ENCODE measurements around the gene ALKBH5. TPM values are rescaled to one million over a fixed set of nuclear protein-coding genes. Genes with fewer than 3 reads are reported as not detected.

The ALKBH5 gene
- total RNA-seq, 1 donor: 108 TPM

- DNase-seq (ENCODE audit: low read depth): no peak
- TF ChIP-seq CTCF (IDR thresholded peaks at IDR 0.05; ENCODE audit: insufficient read depth, low read length): no peak
- H3K4me3 ChIP-seq (ENCODE audit: low read depth, low read length): no peak overlapping the region
Observed at GRCh38 chr17:18197535-18198194, 14.0 kb downstream of the ALKBH5 start.

- DNase-seq (ENCODE audit: low read depth): no peak
- TF ChIP-seq CTCF (IDR thresholded peaks at IDR 0.05; ENCODE audit: insufficient read depth, low read length): no peak
- no peak overlapping the region for H3K4me3 ChIP-seq (ENCODE audit: low read depth, low read length)
Observed at GRCh38 chr17:18198530-18198929, 14.9 kb downstream of the ALKBH5 start.

- TF ChIP-seq CTCF (IDR thresholded peaks at IDR 0.05; ENCODE audit: insufficient read depth, low read length): no peak
- DNase-seq (ENCODE audit: low read depth): no peak
Observed at GRCh38 chr17:18201108-18201507, 17.5 kb downstream of the ALKBH5 start.

DNA sequence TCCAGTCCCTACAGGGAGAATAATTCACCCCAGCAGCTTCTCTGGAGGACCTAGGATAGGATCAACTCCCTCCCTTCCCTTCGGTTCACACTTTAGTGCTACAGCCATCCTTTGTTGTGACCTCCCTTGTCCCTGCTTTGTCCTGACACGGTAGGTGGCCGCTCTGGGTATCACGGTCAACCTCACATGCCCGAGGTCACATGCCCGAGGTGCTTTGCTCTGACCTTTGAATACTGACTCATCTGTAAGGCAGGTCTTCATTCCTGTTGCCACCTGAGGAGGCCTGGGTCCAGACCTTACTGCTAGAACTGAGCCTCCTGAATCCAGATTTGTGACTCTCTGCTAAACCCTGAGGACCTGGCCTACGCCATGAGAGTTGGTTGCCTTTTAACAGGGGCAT lies 19.7 kb downstream of the ALKBH5 start:
- no peak for DNase-seq (ENCODE audit: low read depth)
- no peak for TF ChIP-seq CTCF (IDR thresholded peaks at IDR 0.05; ENCODE audit: insufficient read depth, low read length)
- H3K4me3 ChIP-seq (ENCODE audit: low read depth, low read length): no peak overlapping the region

More at GRCh38 chr17:18201108-18201507, 17.5 kb downstream of the ALKBH5 start:
- no peak overlapping the region for H3K4me3 ChIP-seq (ENCODE audit: low read depth, low read length)

DNA sequence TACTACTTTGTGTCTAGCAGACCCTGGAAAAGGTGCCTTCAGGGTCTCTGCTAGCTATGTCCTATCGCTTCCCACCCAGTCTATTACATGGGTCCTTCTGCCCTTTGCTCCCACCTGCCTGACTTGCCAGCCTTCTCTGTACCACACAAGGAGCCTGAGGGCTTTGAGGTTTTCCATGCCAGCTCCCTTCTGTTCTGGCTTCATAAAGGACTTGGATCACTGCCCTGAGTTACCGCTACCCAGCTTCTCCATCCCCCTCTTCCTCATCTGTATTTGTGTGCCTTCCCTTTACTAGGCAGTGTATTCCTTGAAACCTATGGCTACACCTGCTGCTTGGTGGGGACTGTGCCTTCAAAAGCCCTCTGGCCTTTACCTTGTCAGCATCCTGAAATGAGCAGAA lies 22.2 kb downstream of the ALKBH5 start:
- no peak for TF ChIP-seq CTCF (IDR thresholded peaks at IDR 0.05; ENCODE audit: insufficient read depth, low read length)
- no peak overlapping the region for H3K4me3 ChIP-seq (ENCODE audit: low read depth, low read length)
- no peak for DNase-seq (ENCODE audit: low read depth)

- TF ChIP-seq CTCF (IDR thresholded peaks at IDR 0.05; ENCODE audit: insufficient read depth, low read length): no peak
- DNase-seq (ENCODE audit: low read depth): no peak
- H3K4me3 ChIP-seq (ENCODE audit: low read depth, low read length): no peak overlapping the region
Observed at GRCh38 chr17:18206962-18207361, 23.3 kb downstream of the ALKBH5 start.

DNA sequence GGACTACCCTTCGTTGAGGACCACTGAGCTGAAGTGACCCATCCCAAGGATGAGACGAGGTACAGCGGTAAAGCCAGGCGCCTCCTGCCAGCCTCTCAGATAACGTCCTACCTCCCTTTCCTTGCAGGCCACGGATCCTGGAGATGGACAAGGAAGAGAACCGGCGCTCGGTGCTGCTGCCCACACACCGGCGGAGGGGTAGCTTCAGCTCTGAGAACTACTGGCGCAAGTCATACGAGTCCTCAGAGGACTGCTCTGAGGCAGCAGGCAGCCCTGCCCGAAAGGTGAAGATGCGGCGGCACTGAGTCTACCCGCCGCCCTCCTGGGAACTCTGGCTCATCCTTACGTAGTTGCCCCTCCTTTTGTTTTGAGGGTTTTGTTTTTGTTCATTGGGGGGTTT lies 24.5 kb downstream of the ALKBH5 start:
- no peak for TF ChIP-seq CTCF (IDR thresholded peaks at IDR 0.05; ENCODE audit: insufficient read depth, low read length)
- no peak for DNase-seq (ENCODE audit: low read depth)
- H3K4me3 ChIP-seq (ENCODE audit: low read depth, low read length): no peak overlapping the region
